ENCODE measurements around the gene PAN2.
"Not testable (repeated sequence)": the region's sequence is repeated elsewhere in the genome, so short reads cannot be mapped to it uniquely, and the experiment has no call there.

PAN2 gene

DNA sequence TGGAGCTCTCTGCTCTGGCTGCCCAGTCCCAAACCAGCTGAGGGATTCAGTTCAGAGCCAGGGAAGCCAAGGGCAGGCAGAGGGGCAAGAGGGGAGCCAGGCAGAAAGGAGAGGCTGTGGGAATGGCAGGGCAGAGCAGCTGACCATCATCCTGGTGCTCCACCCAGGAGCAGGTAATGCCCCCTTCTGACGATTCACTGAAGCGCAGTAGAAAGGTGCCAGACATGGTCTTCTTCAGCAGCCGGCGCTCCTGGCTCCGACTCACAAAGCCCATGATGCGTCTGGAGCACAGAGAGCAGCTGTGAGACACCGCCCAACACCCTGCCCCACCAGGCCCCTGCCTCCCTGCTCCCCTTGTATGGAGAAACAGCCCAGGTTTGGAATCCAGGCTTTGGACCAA, 12.9 kb upstream of the PAN2 start:
- H3K4me1 ChIP-seq: no peaks in the 10 kb centered on the region
- no peaks in the 10 kb centered on the region for H3K9me3 ChIP-seq
- H3K9ac ChIP-seq: no peak overlapping the region
- H3K27me3 ChIP-seq: no peaks in the 10 kb centered on the region
- no peaks in the 10 kb centered on the region for H4K20me1 ChIP-seq
- peaks cover 93% of the 10 kb centered on the region for H3K36me3 ChIP-seq
- H3K4me3 ChIP-seq: no peak overlapping the region
- TF ChIP-seq Cebpa-rat (IDR thresholded peaks at IDR 0.05): no peak
- H3K27ac ChIP-seq: no peak overlapping the region
- no peak overlapping the region for H3K4me2 ChIP-seq

GRCh38 chr12:56342290-56342689, 8.5 kb upstream of the PAN2 start:
- H3K9ac ChIP-seq, H3K4me3 ChIP-seq, H4K20me1 ChIP-seq, H3K4me1 ChIP-seq, H3K27me3 ChIP-seq, H3K9me3 ChIP-seq, H3K4me2 ChIP-seq, H3K27ac ChIP-seq: not testable (repeated sequence)
- peaks cover 54% of the 10 kb centered on the region for H3K36me3 ChIP-seq

GRCh38 chr12:56341616-56342015, 7.8 kb upstream of the PAN2 start:
- Histone ChIP-seq H3K4me1 (peaks cover 10% of the 10 kb centered on the region; the same call in 1 of the 2 replicates), H4K20me1 (no peaks in the 10 kb centered on the region), H3K27me3 (no peaks in the 10 kb centered on the region), H3K9me3 (no peaks in the 10 kb centered on the region), H3K36me3 (peaks cover 47% of the 10 kb centered on the region), H3K4me2 (no peak overlapping the region), H3K4me3 (no peak overlapping the region), H3K27ac (no peak overlapping the region), H3K9ac (no peak overlapping the region)
- TF ChIP-seq Cebpa-rat (IDR thresholded peaks at IDR 0.05): no peak

GRCh38 chr12:56339158-56339422, 5.3 kb upstream of the PAN2 start:
- Histone ChIP-seq H3K4me3 (no peak overlapping the region), H3K9ac (no peak overlapping the region), H3K36me3 (peaks cover 22% of the 10 kb centered on the region), H3K27ac (0 out of 2 replicates have a peak overlapping the region, but pooled peaks have one; percentile 9), H3K9me3 (no peaks in the 10 kb centered on the region), H4K20me1 (no peaks in the 10 kb centered on the region), H3K4me1 (peaks cover 21% of the 10 kb centered on the region), H3K4me2 (no peak overlapping the region), H3K27me3 (no peaks in the 10 kb centered on the region)
- TF ChIP-seq Cebpa-rat (IDR thresholded peaks at IDR 0.05): no peak

GRCh38 chr12:56338308-56339157, 4.7 kb upstream of the PAN2 start, which contains the start of gene IL23A:
Gene IL23A (plus strand): TSS chr12:56338884. CDS start chr12:56339045, 161 bp downstream.
- Histone ChIP-seq H3K27ac (0 out of 2 replicates have a peak within 1 kb of the TSS, but pooled peaks have one; percentile 9), H3K4me1 (peaks cover 21% of the 10 kb centered on the region), H3K4me3 (no peak within 1 kb of the TSS), H3K36me3 (peaks cover 17% of the 10 kb centered on the region), H4K20me1 (no peaks in the 10 kb centered on the region), H3K9ac (no peak within 1 kb of the TSS), H3K9me3 (no peaks in the 10 kb centered on the region), H3K27me3 (no peaks in the 10 kb centered on the region), H3K4me2 (peak within 1 kb of the TSS; percentile 20; the same call in 1 of the 2 replicates)
- no peak for TF ChIP-seq Cebpa-rat (IDR thresholded peaks at IDR 0.05)

DNA sequence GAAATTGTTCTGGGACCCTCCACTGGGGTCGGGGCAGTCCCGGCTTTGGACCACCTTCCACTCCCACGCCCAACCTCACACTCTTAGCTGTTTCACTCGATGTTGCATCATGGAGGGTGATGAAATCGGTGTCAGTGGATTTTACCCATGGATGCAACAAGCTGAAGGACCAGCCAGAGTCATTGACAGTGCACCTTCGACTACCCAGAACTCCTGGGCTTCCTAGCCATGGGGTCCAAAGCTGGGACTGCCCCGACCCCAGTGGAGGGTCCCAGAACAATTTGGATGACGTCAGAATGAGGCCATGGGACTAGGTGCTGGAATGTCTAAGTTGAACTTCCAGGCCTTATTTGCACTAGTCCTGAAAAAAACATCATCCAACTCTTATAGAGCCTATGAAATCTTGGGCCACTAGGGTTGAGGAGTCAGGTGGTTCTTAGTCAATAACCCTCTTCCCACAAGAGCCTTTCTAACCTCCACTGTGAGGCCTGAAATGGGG, 4.0 kb upstream of the PAN2 start:
- Histone ChIP-seq H3K4me2 (peak overlapping the region; percentile 20; the same call in 1 of the 2 replicates), H3K4me1 (peaks cover 25% of the 10 kb centered on the region), H3K27ac (no peak overlapping the region), H3K4me3 (no peak overlapping the region), H3K9ac (no peak overlapping the region), H4K20me1 (no peaks in the 10 kb centered on the region), H3K36me3 (peaks cover 10% of the 10 kb centered on the region), H3K9me3 (no peaks in the 10 kb centered on the region), H3K27me3 (no peaks in the 10 kb centered on the region)
- no peak for TF ChIP-seq Cebpa-rat (IDR thresholded peaks at IDR 0.05)

DNA sequence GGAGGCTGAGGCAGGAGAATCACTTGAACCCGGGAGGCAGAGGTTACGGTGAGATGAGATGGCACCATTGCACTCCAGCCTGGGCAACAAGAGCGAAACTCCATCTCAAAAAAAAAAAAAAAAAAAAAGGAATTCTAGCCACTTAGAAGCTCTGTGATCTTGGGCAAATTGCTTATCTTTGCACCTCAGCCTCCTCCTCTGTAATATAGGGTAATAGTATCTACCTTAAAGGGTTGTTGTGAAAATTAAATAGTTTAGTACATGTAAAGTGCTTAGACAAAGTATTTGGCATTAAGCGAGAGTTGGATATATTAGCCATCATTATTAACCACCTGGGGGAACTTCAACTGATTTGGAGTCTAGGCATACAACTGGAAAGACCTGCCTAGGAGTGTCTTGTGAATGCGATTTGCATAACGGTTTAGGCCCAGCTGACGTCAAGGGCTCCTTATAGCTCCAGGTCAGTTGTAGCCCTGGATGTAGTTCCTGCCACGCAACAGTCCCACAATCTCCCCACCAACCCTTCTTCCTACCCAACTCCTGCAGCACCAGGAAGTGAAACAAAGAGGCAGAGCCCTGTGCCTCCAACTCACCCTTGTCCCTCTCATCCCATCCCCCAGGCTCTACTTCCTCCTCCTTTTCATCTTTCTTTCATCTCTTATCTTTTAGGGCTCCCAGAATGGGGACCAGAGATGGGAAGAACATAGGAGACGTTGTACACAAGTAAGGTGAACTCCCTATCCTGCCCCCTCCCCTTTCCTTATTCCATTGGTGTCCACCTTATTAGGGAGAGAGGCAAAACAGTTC, 2.8 kb upstream of the PAN2 start:
- no peak overlapping the region for H3K4me3 ChIP-seq
- H3K9ac ChIP-seq: no peak overlapping the region
- peak overlapping the region; percentile 7; the same call in 1 of the 2 replicates for H3K4me2 ChIP-seq
- peaks cover 32% of the 10 kb centered on the region for H3K4me1 ChIP-seq
- no peaks in the 10 kb centered on the region for H3K27me3 ChIP-seq
- no peaks in the 10 kb centered on the region for H3K9me3 ChIP-seq
- no peak for TF ChIP-seq Cebpa-rat (IDR thresholded peaks at IDR 0.05)
- no peak overlapping the region for H3K27ac ChIP-seq
- no peaks in the 10 kb centered on the region for H4K20me1 ChIP-seq
- H3K36me3 ChIP-seq: 0 out of 2 replicates have a peak, but pooled peaks cover 3% of the 10 kb centered on the region

GRCh38 chr12:56335527-56335926, 1.7 kb upstream of the PAN2 start:
- H3K4me2 ChIP-seq, H3K9ac ChIP-seq, H4K20me1 ChIP-seq, H3K9me3 ChIP-seq, H3K36me3 ChIP-seq, H3K4me3 ChIP-seq, H3K27ac ChIP-seq, H3K27me3 ChIP-seq: not testable (repeated sequence)
- peaks cover 32% of the 10 kb centered on the region for H3K4me1 ChIP-seq

GRCh38 chr12:56334490-56334793, 642 bp upstream of the PAN2 start:
- no peak for TF ChIP-seq Cebpa-rat (IDR thresholded peaks at IDR 0.05)
- Histone ChIP-seq H3K36me3 (no peaks in the 10 kb centered on the region), H3K4me2 (peak overlapping the region; percentile 98), H4K20me1 (no peaks in the 10 kb centered on the region), H3K9me3 (no peaks in the 10 kb centered on the region), H3K9ac (peak overlapping the region; percentile 84), H3K27ac (peak overlapping the region; percentile 90), H3K4me1 (peaks cover 32% of the 10 kb centered on the region), H3K4me3 (peak overlapping the region; percentile 73), H3K27me3 (no peaks in the 10 kb centered on the region)

GRCh38 chr12:56333197-56333678, 562 bp downstream of the PAN2 start:
- H3K4me1 ChIP-seq: peaks cover 25% of the 10 kb centered on the region
- no peaks in the 10 kb centered on the region for H3K9me3 ChIP-seq
- peak overlapping the region; percentile 90 for H3K27ac ChIP-seq

More at GRCh38 chr12:56333197-56333678, 562 bp downstream of the PAN2 start:
- H3K4me3 ChIP-seq: peak overlapping the region; percentile 73
- no peaks in the 10 kb centered on the region for H4K20me1 ChIP-seq
- TF ChIP-seq Cebpa-rat (IDR thresholded peaks at IDR 0.05): no peak
- peak overlapping the region; percentile 84 for H3K9ac ChIP-seq
- peak overlapping the region; percentile 98 for H3K4me2 ChIP-seq
- H3K36me3 ChIP-seq: peaks cover 6% of the 10 kb centered on the region; the same call in 1 of the 2 replicates
- H3K27me3 ChIP-seq: no peaks in the 10 kb centered on the region
